ENCODE results near the gene PTPRD. TPM values are rescaled to one million over a fixed set of nuclear protein-coding genes. Genes with fewer than 3 reads are reported as not detected.

PTPRD gene
- total RNA-seq, 1 experiment from 2014 or later: not detected

DNA sequence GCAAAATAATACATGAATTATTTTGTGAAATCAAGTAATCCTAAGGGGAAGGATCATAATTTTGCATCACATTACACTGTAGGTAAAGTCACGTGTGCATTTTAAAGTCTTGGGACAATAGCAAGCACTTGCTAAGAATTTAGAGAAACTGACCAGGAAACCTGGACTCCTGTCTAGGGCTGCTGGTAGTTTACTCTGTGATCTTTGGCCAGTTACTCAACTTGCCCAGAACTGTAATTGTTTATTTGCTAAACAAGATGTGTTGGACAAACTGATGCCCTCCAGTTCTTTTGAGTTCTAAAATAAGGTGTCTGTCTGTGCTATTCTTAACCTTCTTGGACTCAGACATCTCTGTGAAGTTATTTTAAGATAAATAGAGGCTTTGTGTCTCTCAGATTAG, 2218.5 kb downstream of the PTPRD start:
- Histone ChIP-seq H3K4me1 (ENCODE audit: insufficient read depth, low read length, poor library complexity, severe bottlenecking) (no peaks in the 10 kb centered on the region), H3K27ac (ENCODE audit: low read depth, low read length, poor library complexity, severe bottlenecking) (no peak overlapping the region), H3K9me3 (ENCODE audit: low read depth, low read length, poor library complexity, severe bottlenecking) (no peaks in the 10 kb centered on the region), H3K27me3 (replicated peaks; ENCODE audit: insufficient read depth, low read depth, low read length, poor library complexity) (no peaks in the 10 kb centered on the region), H3K36me3 (ENCODE audit: insufficient read depth, low read length, poor library complexity, severe bottlenecking) (no peaks in the 10 kb centered on the region), H3K4me3 (ENCODE audit: low read depth, low read length, poor library complexity, severe bottlenecking) (no peak overlapping the region)
- BruUV-seq (replicated peaks): no TSS peak
- POLR2A ChIA-PET (ENCODE audit: low non-redundant PET): no interaction called here
- no peak for TF ChIP-seq EZH2 (IDR thresholded peaks at IDR 0.05; ENCODE audit: borderline replicate concordance, low read depth, low read length, poor library complexity, severe bottlenecking)
- TF ChIP-seq, protein P1, sequence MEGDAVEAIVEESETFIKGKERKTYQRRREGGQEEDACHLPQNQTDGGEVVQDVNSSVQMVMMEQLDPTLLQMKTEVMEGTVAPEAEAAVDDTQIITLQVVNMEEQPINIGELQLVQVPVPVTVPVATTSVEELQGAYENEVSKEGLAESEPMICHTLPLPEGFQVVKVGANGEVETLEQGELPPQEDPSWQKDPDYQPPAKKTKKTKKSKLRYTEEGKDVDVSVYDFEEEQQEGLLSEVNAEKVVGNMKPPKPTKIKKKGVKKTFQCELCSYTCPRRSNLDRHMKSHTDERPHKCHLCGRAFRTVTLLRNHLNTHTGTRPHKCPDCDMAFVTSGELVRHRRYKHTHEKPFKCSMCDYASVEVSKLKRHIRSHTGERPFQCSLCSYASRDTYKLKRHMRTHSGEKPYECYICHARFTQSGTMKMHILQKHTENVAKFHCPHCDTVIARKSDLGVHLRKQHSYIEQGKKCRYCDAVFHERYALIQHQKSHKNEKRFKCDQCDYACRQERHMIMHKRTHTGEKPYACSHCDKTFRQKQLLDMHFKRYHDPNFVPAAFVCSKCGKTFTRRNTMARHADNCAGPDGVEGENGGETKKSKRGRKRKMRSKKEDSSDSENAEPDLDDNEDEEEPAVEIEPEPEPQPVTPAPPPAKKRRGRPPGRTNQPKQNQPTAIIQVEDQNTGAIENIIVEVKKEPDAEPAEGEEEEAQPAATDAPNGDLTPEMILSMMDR (conservative IDR thresholded peaks at IDR 0.05; ENCODE audit: low read depth, low read length): no peak
- intact Hi-C loops (cut with micrococcal nuclease; ENCODE audit: unreplicated experiment): no loop called here
- DNase-seq (ENCODE audit: low spot score): no peak
- CTCF ChIA-PET: no interaction called here

DNA sequence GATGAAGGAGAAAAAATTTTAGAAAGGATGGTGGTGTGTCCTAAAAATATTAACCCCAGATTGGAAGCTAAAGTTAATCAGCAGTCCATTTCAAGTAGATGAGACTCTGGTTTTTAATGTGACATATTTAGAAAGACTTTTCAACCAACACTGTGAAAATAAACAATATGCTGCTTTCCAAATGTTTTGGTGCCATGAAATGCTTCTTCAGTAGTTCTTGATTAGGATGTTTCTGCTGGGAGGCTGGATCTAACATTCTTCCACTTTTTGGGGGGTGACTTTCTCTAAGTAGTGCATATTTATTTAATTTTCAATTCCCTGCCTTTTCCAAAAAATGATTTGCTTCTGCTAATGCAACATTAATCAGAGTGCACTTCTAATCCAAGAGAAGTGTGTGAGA, 2219.9 kb downstream of the PTPRD start:
- Histone ChIP-seq H3K4me1 (ENCODE audit: insufficient read depth, low read length, poor library complexity, severe bottlenecking) (no peaks in the 10 kb centered on the region), H3K9me3 (ENCODE audit: low read depth, low read length, poor library complexity, severe bottlenecking) (no peaks in the 10 kb centered on the region), H3K27me3 (replicated peaks; ENCODE audit: insufficient read depth, low read depth, low read length, poor library complexity) (no peaks in the 10 kb centered on the region), H3K4me3 (ENCODE audit: low read depth, low read length, poor library complexity, severe bottlenecking) (no peak overlapping the region), H3K36me3 (ENCODE audit: insufficient read depth, low read length, poor library complexity, severe bottlenecking) (no peaks in the 10 kb centered on the region), H3K27ac (ENCODE audit: low read depth, low read length, poor library complexity, severe bottlenecking) (no peak overlapping the region)
- ChIA-PET CTCF (no interaction called here), POLR2A (ENCODE audit: low non-redundant PET) (no interaction called here)
- no peak for DNase-seq (ENCODE audit: low spot score)
- intact Hi-C loops (cut with micrococcal nuclease; ENCODE audit: unreplicated experiment): no loop called here
- BruUV-seq (replicated peaks): no TSS peak
- no peak for TF ChIP-seq EZH2 (IDR thresholded peaks at IDR 0.05; ENCODE audit: borderline replicate concordance, low read depth, low read length, poor library complexity, severe bottlenecking)
- TF ChIP-seq, protein P1 (conservative IDR thresholded peaks at IDR 0.05; ENCODE audit: low read depth, low read length): no peak

DNA sequence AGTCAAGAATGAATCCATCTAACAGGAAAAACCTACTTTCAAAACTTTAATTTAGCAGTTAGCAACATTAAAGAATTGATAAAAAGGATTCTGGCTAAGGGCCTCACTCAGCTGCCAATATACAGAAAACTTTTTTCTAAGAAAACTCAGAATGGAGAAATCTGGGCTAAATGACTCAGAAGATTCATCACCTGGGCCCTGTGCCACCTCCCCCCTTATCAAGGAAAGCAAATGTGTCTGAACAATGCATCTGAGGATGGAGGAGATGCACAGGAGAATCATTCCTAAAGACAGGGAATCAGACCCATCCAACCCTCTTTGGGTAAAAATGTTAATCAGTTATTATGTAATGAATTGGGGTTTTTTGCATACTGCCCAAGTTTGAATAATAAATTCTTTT, 2221.2 kb downstream of the PTPRD start:
- POLR2A ChIA-PET (ENCODE audit: low non-redundant PET): no interaction called here
- no peaks in the 10 kb centered on the region for H3K9me3 ChIP-seq (ENCODE audit: low read depth, low read length, poor library complexity, severe bottlenecking)

More for the DNA sequence above, 2221.2 kb downstream of the PTPRD start:
- H3K4me3 ChIP-seq (ENCODE audit: low read depth, low read length, poor library complexity, severe bottlenecking): no peak overlapping the region
- BruUV-seq (replicated peaks): no TSS peak
- no peaks in the 10 kb centered on the region for H3K36me3 ChIP-seq (ENCODE audit: insufficient read depth, low read length, poor library complexity, severe bottlenecking)
- no peak for DNase-seq (ENCODE audit: low spot score)
- TF ChIP-seq, protein P1 (conservative IDR thresholded peaks at IDR 0.05; ENCODE audit: low read depth, low read length): no peak
- TF ChIP-seq EZH2 (IDR thresholded peaks at IDR 0.05; ENCODE audit: borderline replicate concordance, low read depth, low read length, poor library complexity, severe bottlenecking): no peak
- intact Hi-C loops (cut with micrococcal nuclease; ENCODE audit: unreplicated experiment): no loop called here
- no peaks in the 10 kb centered on the region for H3K27me3 ChIP-seq (replicated peaks; ENCODE audit: insufficient read depth, low read depth, low read length, poor library complexity)
- CTCF ChIA-PET: no interaction called here
- no peaks in the 10 kb centered on the region for H3K4me1 ChIP-seq (ENCODE audit: insufficient read depth, low read length, poor library complexity, severe bottlenecking)
- H3K27ac ChIP-seq (ENCODE audit: low read depth, low read length, poor library complexity, severe bottlenecking): no peak overlapping the region
